Caco-2 (cell line): Measurements from ENCODE around the gene AKT3. TPM values are rescaled to one million over a fixed set of nuclear protein-coding genes. Genes with fewer than 3 reads are reported as not detected.

Experiments used
- BruUV-seq: library from RNA; stranded (reverse); fragments of 400-500 nt; replicated peaks from 2 replicates; lab custom pipeline; 2021; lab: Mats Ljungman, UMichigan
- CTCF ChIA-PET: fragments of 300-600 bp; sonication (Branson Sonifier 250); formaldehyde crosslinking; loops from one replicate; lab custom pipeline; 2022; ENCODE audit warnings: antibody characterized with exemption; lab: Charles Lee
- POLR2A ChIA-PET: fragments of 300-600 bp; sonication (Branson Sonifier 250); formaldehyde crosslinking; loops from one replicate; lab custom pipeline; 2022; ENCODE audit warnings: antibody characterized with exemption; lab: Charles Lee
- DNase-seq, 2 experiments: peaks; one replicate each; pipeline versions ENCODE4 v3.0.0 to v3.0.0-alpha.2; 2020 to 2022
- H3K27me3 ChIP-seq: replicated peaks from 2 replicates; pipeline ENCODE4 v1.6.0; 2011; ENCODE audit warnings: low read length; ENCODE audit not compliant: control insufficient read depth, insufficient read depth
- H3K36me3 ChIP-seq: 2 replicates; pipeline ENCODE4 v1.5.1; 2011; ENCODE audit warnings: low read length; ENCODE audit not compliant: control insufficient read depth, insufficient read depth
- H3K4me1 ChIP-seq: fragments of 250-450 bp; sonication (Bioruptor Pico); 2 replicates; pipeline ENCODE4 v1.5.1; 2020; ENCODE audit warnings: mild to moderate bottlenecking
- H3K4me3 ChIP-seq: 2 replicates; pipeline ENCODE4 v1.5.1; 2011; ENCODE audit warnings: low read depth, mild to moderate bottlenecking, control low read depth, low read length
- H3K9me3 ChIP-seq: fragments of 250-450 bp; sonication (Bioruptor Pico); 2 replicates; pipeline ENCODE4 v1.5.1; 2020; ENCODE audit warnings: mild to moderate bottlenecking, moderate library complexity
- H3K27ac Mint-ChIP-seq: one replicate; pipeline ENCODE4 v1.8.0; 2022; ENCODE audit warnings: mixed read lengths; ENCODE audit not compliant: unreplicated experiment
- H3K27me3 Mint-ChIP-seq: one replicate; pipeline ENCODE4 v1.8.0; 2022; ENCODE audit warnings: mixed read lengths; ENCODE audit not compliant: insufficient read depth, unreplicated experiment
- H3K36me3 Mint-ChIP-seq: one replicate; pipeline ENCODE4 v1.8.0; 2022; ENCODE audit warnings: mild to moderate bottlenecking, mixed read lengths; ENCODE audit not compliant: insufficient read depth, unreplicated experiment
- H3K4me1 Mint-ChIP-seq: one replicate; pipeline ENCODE4 v1.8.0; 2022; ENCODE audit warnings: low read depth, mixed read lengths; ENCODE audit not compliant: unreplicated experiment
- H3K4me3 Mint-ChIP-seq: one replicate; pipeline ENCODE4 v1.8.0; 2022; ENCODE audit warnings: mild to moderate bottlenecking, moderate library complexity, mixed read lengths; ENCODE audit not compliant: unreplicated experiment
- H3K9me3 Mint-ChIP-seq: one replicate; pipeline ENCODE4 v1.8.0; 2022; ENCODE audit warnings: mixed read lengths; ENCODE audit not compliant: unreplicated experiment
- intact Hi-C: fragments of 100-400 bp; cut with micrococcal nuclease; formaldehyde crosslinking; loops from one replicate; pipeline ENCODE4 v1.10.0; 2022; ENCODE audit not compliant: unreplicated experiment
- total RNA-seq: library from RNA; stranded (reverse); gene quantifications from 2 replicates; pipeline ENCODE4 v1.2.3, GENCODE V29; 2022
- TF ChIP-seq, protein P1 (sequence below), 2 experiments: fragments of 200-600 bp in 1 of 2; IDR thresholded peaks; 1 replicate in 1 of 2; 2 replicates in 1 of 2; pipeline versions ENCODE4 v1.5.1 to v1.8.0; 2011 to 2022; ENCODE audit warnings: antibody characterized with exemption in 1 of 2, control low read depth in 1 of 2, inconsistent platforms in 1 of 2, low read depth in 1 of 2, low read length in 1 of 2, mild to moderate bottlenecking in 1 of 2, moderate library complexity in 1 of 2; ENCODE audit not compliant: insufficient read depth in 1 of 2, severe bottlenecking in 1 of 2, unreplicated experiment in 1 of 2

Gene AKT3
- total RNA-seq, 1 experiment from 2014 or later = 3.7 TPM

DNA sequence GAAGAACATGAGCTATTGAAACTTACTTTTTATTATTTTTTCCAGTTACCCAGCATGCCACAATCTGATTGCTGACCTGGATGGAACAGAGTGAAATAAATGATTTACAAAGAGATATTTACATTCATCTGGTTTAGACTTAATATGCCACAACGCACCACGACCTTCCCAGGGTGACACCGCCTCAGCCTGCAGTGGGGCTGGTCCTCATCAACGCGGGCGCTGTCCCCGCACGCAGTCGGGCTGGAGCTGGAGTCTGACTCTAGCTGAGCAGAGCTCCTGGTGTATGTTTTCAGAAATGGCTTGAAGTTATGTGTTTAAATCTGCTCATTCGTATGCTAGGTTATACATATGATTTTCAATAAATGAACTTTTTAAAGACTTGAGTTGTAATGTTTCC is 350.3 kb downstream of the AKT3 start:
- ChIA-PET CTCF (no interaction called here), POLR2A (no interaction called here)
- no peak overlapping the region for H3K4me3 ChIP-seq
- H3K27ac Mint-ChIP-seq = no peak overlapping the region
- no peaks in the 10 kb centered on the region for H3K9me3 Mint-ChIP-seq
- no peaks in the 10 kb centered on the region for H3K27me3 ChIP-seq
- no peaks in the 10 kb centered on the region for H3K4me1 ChIP-seq
- H3K4me3 Mint-ChIP-seq = no peak overlapping the region
- no TSS peak for BruUV-seq
- H3K36me3 ChIP-seq = no peaks in the 10 kb centered on the region
- no peak for DNase-seq
- intact Hi-C loops = loop anchor here (10.0 kb wide), 1 partner anchor 775 kb away; no protein-coding TSS in a partner anchor
- H3K27me3 Mint-ChIP-seq = no peaks in the 10 kb centered on the region
- H3K9me3 ChIP-seq = no peaks in the 10 kb centered on the region
- no peaks in the 10 kb centered on the region for H3K4me1 Mint-ChIP-seq
- TF ChIP-seq, protein P1, sequence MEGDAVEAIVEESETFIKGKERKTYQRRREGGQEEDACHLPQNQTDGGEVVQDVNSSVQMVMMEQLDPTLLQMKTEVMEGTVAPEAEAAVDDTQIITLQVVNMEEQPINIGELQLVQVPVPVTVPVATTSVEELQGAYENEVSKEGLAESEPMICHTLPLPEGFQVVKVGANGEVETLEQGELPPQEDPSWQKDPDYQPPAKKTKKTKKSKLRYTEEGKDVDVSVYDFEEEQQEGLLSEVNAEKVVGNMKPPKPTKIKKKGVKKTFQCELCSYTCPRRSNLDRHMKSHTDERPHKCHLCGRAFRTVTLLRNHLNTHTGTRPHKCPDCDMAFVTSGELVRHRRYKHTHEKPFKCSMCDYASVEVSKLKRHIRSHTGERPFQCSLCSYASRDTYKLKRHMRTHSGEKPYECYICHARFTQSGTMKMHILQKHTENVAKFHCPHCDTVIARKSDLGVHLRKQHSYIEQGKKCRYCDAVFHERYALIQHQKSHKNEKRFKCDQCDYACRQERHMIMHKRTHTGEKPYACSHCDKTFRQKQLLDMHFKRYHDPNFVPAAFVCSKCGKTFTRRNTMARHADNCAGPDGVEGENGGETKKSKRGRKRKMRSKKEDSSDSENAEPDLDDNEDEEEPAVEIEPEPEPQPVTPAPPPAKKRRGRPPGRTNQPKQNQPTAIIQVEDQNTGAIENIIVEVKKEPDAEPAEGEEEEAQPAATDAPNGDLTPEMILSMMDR (IDR thresholded peaks at IDR 0.05; ENCODE audit: insufficient read depth in 1 of 2, low read depth in 1 of 2, low read length in 1 of 2, severe bottlenecking in 1 of 2, unreplicated experiment in 1 of 2) = no peak
- no peaks in the 10 kb centered on the region for H3K36me3 Mint-ChIP-seq

DNA sequence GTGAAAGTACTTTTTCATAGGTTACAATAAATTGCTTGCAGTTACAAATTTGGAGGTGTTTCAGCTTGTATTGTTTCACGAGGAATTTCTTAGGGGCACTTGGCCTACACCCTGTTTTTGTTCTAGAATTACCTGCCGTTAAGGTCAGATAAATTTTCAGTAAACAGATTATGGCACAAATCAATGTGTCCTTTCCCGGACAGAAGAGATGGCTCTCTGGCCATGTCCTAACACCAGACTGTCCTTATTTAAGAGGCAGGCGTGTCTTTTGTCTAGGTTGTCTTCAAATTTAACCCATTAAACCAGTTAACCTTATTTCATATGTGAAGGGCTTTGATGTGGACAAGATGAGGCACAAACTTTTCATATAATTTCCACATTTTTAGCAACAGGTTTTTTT is 350.8 kb downstream of the AKT3 start:
- H3K4me3 Mint-ChIP-seq = no peak overlapping the region
- no peaks in the 10 kb centered on the region for H3K27me3 ChIP-seq
- TF ChIP-seq, protein P1 (IDR thresholded peaks at IDR 0.05; ENCODE audit: insufficient read depth in 1 of 2, low read depth in 1 of 2, low read length in 1 of 2, severe bottlenecking in 1 of 2, unreplicated experiment in 1 of 2) = no peak
- DNase-seq = no peak
- H3K4me1 ChIP-seq = no peaks in the 10 kb centered on the region
- H3K27ac Mint-ChIP-seq = no peak overlapping the region
- BruUV-seq = no TSS peak
- no peaks in the 10 kb centered on the region for H3K4me1 Mint-ChIP-seq
- intact Hi-C loops = no loop called here
- no peaks in the 10 kb centered on the region for H3K9me3 Mint-ChIP-seq
- no peaks in the 10 kb centered on the region for H3K9me3 ChIP-seq
- H3K27me3 Mint-ChIP-seq = no peaks in the 10 kb centered on the region
- CTCF ChIA-PET = no interaction called here
- H3K36me3 Mint-ChIP-seq = no peaks in the 10 kb centered on the region
- no peak overlapping the region for H3K4me3 ChIP-seq
- no peaks in the 10 kb centered on the region for H3K36me3 ChIP-seq
- POLR2A ChIA-PET = no interaction called here

DNA sequence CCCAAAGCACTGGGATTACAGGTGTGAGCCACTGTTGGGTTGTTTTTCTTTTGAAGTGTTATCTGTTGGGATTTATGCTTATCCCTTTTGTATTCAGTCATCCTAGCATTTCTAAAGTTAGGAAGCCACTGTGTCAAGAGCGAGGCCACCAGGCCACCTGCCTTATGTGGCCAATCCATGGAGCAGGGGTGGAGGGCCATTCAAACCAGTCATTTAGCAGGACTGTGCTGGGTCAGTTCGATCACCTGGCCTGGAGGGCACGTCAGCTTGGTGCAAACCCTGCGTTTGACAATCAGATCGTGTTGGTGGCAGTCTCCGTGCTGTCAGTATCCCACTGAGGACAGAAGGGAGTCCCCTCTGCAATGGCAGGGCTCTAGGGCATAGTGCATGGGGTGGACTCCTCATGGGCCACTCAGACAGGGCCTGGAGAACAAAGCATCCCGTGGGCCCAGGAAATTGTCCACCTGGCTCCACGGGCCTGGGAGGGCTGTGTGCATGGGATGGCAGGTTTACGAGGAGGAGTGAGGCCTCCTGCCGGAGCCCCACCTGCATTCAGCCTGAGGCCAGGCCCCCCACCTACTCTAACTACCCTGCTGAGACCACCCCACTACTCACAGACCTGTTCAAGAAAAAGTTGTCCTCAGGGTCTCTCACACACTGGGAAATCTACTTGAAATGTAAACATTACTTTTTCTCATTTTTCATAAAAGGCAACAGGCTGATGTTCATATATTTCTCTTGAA is 351.9 kb downstream of the AKT3 start:
- ChIA-PET CTCF (no interaction called here), POLR2A (no interaction called here)
- H3K4me3 Mint-ChIP-seq = no peak overlapping the region
- H3K27ac Mint-ChIP-seq = no peak overlapping the region
- Histone ChIP-seq H3K36me3 (no peaks in the 10 kb centered on the region), H3K4me1 (no peaks in the 10 kb centered on the region), H3K4me3 (no peak overlapping the region), H3K27me3 (no peaks in the 10 kb centered on the region), H3K9me3 (no peaks in the 10 kb centered on the region)
- no peaks in the 10 kb centered on the region for H3K27me3 Mint-ChIP-seq
- H3K36me3 Mint-ChIP-seq = no peaks in the 10 kb centered on the region
- no peaks in the 10 kb centered on the region for H3K9me3 Mint-ChIP-seq
- BruUV-seq = no TSS peak
- intact Hi-C loops = no loop called here
- H3K4me1 Mint-ChIP-seq = no peaks in the 10 kb centered on the region
- TF ChIP-seq, protein P1 (IDR thresholded peaks at IDR 0.05; ENCODE audit: insufficient read depth in 1 of 2, low read depth in 1 of 2, low read length in 1 of 2, severe bottlenecking in 1 of 2, unreplicated experiment in 1 of 2) = no peak
- no peak for DNase-seq
